Colon (tissue), 2 donors: Measurements from ENCODE around the gene TCTN3.
"Not testable (repeated sequence)": the region's sequence is repeated elsewhere in the genome, so short reads cannot be mapped to it uniquely, and the experiment has no call there.

ENCODE experiments used
- FAIRE-seq: peaks from 2 replicates; lab custom pipeline; 2012; peaks lifted over from hg19 to GRCh38; lab: Jason Lieb, UNC
- donor health status: control.
- donor health status: control.

The TCTN3 gene, protein sequence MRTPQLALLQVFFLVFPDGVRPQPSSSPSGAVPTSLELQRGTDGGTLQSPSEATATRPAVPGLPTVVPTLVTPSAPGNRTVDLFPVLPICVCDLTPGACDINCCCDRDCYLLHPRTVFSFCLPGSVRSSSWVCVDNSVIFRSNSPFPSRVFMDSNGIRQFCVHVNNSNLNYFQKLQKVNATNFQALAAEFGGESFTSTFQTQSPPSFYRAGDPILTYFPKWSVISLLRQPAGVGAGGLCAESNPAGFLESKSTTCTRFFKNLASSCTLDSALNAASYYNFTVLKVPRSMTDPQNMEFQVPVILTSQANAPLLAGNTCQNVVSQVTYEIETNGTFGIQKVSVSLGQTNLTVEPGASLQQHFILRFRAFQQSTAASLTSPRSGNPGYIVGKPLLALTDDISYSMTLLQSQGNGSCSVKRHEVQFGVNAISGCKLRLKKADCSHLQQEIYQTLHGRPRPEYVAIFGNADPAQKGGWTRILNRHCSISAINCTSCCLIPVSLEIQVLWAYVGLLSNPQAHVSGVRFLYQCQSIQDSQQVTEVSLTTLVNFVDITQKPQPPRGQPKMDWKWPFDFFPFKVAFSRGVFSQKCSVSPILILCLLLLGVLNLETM

DNA sequence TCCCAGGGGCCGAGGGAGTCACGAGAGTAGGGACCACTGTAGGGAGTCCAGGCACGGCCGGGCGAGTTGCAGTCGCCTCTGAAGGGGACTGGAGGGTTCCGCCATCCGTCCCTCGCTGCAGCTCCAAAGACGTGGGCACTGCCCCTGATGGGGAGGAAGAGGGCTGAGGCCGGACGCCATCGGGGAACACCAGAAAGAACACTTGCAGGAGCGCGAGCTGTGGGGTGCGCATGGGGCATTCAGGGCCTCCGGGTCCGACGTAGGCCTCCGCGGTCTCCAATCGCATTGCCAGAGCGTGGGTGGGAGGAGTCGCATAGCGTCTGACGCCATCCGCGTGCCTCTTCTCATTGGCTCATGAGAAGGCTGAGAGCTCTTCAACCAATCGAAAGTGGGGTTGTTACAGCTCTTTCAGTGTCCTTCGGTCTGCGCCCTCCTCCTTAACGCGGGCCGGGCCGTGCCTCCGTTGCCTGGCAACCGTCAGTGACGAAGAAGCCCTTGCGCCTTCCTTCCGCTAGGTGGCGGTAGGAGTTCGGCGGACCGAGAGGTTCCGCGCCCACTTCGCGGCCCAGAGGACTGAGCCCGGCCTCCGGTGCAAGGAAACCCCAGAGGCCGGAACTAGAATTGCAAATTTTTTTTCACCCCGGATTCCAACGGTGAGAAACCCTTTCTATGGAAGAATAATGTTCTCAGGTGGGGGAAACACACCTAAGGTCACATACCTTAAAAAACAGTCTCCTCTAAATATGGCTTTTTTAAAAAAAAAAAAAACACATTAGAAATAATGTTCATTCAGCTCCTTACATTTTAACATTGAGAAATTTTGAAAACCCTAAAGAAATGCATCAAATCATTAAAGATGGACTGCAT lies at the start of gene TCTN3:
TSS of gene TCTN3 (minus strand) at position 260 of the 867 bp plus-strand sequence. CDS start at position 232, 28 bp downstream.
- peak; percentile 93 for FAIRE-seq

DNA sequence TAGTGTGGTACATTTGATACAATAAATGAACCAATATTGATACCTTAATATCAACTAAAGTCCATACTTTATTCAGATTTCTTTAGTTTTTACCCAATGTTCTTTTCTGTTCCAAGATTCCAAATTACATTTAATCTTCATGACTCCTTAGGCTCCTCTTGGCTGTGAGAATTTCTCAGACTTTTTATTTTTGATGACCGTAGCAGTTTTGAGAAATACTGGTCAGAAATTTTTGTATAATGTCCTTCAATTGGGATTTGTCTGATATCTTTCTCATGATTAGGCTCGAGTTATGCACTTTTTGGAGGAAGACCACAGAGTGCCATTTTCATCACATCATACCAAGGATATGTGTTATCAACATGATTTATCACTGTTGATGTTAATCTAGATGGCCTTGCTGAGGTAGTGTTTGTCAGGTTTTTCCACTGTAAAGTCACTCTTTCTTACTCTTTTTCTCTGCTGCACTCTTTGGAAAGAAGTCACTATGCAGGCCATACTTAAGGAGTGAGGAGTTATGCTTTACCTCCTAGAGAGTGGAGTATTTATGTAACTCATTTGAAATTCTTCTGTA lies 49.3 kb upstream of the TCTN3 start:
- no peak for FAIRE-seq

DNA sequence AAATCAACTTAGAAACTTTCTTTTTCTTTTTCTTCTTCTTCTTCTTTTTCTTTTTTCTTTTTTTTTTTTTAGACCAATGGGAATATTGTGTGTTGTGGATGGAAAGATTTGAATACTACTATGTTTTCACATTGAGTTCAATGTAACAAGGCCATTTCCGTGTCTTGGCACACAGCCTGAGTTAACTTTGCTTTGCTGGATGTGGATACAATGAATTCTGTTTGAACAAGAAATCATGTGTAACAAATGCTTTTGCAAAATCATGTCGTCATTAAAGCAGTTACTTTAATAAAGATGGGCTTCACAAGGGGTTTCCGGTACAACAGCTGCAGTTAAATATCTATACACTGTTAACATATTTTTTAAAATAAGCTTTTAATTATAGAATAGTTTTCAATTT lies 48.8 kb upstream of the TCTN3 start:
- FAIRE-seq, result peak; percentile 24

DNA sequence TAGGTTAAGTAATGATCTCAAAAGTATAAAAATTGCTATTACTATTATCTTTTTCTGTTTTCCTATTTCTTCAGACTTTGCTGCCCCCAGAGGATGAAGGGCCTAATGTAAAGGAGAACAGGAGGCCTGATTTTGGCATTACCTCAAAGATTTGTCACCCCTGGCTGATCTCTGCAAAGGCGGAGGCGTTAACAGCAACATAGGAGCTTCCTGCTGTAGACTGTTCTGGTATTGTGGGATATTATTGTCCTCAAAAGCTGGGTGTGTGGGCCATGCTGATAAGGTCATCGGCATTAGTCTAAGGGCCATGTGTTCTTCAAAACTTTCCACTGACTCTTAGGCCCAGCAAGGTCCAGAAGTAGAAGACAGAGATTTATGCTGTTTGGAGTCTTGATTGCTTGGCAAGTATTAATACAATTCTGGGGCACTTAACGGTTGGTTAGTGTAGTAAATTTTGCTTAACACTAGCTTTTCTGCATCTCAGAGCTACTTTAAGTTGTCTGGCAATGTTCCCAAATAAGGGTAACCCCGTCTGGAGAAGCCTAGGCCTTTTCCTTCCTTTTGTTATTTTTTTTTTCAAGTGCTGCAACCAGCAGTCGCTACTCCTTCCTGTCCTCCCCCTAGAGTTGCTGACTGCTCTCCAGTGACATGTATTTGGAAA lies 48.2 kb upstream of the TCTN3 start:
- no peak for FAIRE-seq

DNA sequence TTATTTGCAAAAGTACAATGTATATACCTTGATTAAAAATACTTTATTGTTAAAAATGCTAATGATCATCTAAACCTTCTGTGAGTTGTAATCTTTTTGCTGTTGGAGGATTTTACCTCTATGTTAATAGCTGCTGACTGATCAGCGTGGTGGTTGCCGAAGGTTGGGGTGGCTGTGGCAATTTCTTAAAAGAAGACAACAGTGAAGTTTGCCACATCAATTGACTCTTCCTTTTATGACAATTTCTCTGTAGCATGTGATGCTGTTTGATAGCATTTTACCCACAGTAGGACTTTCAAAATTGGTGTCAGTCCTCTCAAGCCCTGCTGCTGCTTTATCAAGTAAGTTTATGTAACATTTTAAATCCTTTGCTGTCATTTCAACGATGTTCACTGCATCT lies 45.3 kb upstream of the TCTN3 start:
- no peak for FAIRE-seq

DNA sequence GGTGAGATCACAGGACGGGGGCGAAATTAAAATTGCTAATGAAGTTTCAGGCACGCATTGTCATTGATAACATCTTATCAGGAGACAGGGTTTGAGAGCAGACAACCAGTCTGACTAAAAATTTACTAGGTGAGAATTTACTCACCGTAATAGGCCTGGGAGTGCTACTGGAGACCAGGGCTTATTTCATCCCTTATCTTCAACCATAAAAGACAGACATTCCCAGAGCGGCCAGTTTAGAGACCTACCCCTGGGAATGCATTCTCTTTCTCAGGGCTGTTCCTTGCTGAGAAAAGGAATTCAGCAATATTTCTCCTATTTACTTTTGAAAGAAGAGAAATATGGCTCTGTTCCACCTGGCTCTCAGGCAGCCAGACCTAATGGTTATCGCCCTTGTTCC lies 39.2 kb upstream of the TCTN3 start:
- not testable (repeated sequence) for FAIRE-seq

DNA sequence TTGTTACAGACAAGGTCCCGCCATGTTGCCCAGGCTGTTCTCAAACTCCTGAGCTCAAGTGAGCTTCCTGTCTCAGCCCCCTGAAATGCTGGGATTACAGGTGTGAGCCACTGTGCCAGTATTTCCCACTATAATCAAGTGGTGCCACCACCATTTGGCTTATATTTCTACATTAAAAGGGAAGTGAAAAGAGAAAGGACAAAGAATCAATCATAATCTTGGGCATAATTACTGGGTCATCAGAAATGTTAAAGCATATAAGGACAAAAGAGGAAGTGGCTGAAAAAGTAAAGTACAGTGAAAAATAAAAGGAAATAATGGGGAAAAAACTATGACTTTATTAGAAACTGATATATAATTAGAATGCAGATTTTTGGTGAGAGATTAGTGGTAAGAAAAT lies 36.5 kb upstream of the TCTN3 start:
- no peak for FAIRE-seq

DNA sequence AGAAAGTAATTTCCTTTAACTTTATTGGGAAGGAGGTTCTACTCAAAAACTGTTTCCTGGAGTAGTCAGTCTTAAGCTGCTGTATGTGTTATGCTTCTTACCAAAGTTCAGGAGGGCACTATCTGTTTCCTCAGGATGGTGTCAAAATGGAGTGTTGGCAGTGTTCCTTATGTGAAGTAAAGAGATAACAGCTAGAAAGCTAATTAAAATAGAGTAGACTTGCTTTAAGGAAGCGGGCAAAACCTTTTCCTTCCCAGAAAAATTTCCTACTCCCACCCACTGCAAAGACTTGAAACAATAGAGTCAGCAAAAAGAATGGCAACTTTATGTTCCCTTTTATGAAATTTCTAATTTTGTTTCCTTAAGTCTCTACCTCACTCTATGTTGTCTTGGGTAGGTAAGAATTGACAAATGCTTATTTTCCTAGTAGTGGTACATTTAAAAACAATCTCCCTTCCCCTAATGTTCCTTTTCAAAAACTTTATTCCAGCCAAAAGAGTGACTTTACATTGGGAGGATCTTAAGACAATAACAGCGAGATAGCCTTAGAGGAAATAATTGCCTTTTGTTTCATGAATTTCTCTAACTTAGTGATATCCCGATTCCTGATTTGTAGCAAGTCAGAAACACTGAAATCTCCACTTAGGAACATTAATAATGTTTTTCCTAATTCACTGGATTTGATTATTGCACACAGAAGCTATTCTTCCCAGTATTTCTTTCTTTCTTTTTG lies 35.8 kb upstream of the TCTN3 start:
- no peak for FAIRE-seq

DNA sequence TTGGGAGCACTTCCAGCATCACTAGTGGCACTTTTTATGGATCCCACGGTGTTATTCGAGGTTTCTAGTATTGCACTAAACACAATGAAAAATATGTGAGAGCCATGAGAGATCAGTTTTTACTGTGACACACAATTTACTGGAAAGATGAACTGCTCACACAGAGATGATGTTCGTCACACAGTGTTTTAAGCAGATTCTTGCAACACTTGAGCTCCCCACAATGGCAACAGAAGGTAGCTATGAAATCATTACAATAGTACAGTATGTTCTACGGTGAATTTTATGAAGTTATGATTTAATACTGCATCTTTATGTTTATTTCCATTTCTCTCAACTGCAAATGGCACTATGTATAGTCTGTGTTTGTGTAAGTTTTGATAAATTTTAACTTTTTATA lies 34.8 kb upstream of the TCTN3 start:
- FAIRE-seq, result peak; percentile 66

DNA sequence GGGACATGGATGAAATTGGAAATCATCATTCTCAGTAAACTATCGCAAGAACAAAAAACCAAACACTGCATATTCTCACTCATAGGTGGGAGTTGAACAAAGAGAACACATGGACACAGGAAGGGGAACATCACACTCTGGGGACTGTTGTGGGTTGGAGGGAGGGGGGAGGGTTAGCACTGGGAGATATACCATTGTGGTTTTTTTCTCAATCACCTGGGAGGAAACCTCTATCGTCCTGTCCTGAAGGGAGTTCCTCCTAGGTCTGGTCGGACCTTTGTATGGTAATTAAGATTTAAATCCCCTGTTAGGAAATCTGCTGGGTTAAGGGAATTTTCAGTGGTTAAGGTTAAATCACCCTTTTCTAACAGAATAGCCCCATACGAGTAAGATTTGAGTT lies 28.8 kb upstream of the TCTN3 start:
- not testable (repeated sequence) for FAIRE-seq

DNA sequence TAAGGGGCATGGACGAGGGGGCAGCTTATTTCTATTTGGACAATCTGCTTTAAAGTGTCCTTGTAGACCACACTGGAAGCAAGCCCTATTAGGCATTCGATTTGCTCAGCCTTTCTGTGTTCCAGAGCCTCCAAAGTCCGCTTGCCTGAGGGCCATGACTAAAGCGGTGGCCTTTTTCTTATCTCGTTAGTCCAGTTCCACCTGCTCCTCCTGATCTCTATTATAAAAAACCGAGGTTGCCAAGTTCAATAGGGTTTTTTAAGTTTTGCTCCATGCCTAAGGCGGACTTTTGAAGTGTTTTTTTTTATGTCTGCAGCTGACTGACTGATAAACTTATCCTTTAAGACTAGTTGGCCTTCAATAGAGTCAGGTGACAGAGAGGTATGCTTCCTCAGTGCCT lies 27.0 kb upstream of the TCTN3 start:
- not testable (repeated sequence) for FAIRE-seq

DNA sequence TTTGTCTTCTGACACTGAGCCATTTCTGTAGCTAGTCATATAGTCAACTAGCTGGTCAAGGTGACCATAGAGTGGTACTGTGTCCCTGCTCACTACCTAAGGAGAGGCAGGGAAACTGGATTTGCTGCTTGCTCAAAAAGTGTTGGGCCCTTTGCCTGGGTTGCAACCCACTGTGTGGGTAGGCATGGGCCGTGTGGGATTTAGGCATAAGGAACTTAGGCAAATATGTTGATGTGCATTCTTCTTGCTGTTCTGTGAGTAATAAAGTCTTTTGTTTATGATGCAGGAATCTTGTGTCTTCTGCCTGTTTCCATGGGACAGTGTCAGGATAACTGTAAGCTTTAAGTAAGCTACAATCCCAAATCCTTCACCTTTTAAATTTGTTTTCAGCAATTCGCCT lies 23.1 kb upstream of the TCTN3 start:
- FAIRE-seq, result no peak

DNA sequence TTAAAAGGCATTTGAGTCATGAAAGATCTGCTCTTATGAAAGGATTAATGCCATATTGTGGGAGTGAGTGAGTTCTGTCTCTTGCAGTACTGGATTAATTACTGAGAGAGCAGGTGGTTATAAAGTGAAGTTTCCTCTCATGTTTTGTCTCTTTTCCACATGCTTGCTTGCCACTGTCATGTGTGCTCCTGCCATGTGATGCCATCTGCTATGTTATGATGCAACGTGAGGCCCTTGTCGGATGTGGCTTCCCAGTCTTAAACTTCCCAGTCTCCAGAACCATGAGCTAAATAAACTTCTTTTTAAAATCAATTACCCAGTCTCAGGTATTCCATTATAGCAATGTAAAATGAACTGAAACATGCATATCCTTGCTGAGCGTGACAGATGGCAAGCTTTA lies 22.7 kb upstream of the TCTN3 start:
- no peak for FAIRE-seq

DNA sequence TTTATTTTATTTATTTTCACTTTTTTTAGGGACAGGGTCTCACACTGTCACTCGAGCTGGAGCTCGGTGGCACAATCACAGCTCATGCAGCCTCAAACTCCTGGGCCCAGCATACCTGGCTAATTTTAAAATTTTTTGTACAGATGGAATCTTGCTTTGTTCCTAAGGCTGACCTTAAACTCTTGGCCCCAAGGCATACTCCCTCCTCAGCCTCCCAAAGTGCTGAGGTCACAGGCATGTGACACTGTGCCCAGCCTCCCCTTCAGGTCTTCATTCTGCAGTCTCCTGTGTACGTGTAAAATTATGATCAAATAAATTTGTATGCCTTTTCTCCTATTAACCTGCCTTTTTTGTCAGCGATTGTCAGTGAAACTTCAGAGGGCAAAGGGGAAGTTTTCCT lies 17.8 kb upstream of the TCTN3 start:
- no peak for FAIRE-seq

DNA sequence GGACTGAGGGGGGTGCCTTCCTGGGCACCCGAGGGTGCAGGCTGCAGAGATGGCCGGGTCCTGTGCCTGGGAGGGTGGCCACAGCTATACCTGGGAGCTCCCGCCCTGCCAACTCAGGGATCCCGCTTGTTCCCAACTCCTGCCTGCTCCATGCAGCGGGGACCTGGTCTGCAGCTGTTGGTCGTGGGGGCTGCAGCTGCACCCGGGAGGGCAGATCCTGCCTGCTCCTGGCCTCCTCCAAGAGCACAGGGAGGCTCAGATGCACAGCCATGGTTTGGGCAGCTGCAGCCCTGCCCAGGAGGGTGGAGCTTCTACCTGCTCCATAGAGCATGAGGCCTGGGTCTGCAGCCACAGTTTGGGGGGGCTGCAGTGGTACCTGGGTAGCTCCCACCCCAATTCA lies 13.3 kb upstream of the TCTN3 start:
- no peak for FAIRE-seq

DNA sequence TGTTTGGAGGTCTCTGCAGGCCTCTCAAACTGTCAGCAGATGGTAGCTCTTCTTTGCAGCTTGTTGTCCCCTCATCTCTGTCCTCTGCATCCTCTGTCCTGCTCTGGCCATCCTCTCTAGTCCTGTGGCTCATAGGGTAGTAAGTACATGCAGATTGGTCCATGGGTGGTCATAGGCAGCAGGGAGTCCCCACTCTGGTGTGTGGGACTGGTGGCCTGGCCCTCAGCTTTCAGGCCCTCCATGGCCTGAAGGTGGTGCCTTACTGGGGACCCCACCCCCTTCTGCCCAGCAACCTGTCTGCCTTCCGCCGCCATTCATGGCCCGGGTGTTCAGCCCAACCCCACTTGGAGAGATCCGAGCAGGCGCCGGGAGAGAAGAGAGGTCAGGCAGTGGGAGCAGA lies 12.8 kb upstream of the TCTN3 start:
- FAIRE-seq, result no peak

DNA sequence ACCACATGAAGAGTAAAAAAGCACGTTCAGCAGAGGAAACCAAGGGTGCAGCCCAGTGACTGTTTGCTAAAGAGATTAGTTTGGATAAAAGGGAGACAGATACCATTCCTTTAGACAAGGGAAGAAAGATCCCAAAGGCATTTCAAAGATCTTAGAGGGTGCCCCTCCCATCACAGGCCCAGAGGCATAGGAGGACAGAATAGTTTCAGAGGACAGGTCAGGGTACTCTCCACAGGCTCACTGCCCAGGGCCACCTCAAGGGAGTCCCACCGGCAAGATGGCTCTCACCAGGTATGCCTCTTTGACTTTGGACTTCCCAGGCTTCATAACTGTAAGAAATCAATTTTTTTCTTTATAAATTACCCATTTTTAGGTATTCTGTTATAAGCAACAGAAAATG lies 4.7 kb upstream of the TCTN3 start:
- FAIRE-seq, result no peak

DNA sequence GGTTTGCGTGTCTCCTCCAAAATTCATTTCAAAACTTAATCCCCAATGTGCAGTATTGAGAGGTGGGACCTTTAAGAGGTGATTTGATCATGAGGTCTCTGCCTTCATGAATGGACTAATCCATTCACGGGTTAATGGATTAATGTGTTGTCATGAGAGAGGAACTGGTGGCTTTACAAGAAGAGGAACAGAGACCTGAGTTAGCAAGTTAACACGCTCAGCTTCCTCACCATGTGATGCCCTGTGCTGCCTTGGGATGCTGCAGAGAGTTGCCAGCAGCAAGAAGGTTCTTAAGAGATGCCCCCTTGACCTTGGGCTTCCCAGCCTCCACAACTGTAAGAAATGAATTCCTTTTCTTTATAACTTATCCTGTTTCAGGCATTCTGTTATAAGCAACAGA lies 3.7 kb upstream of the TCTN3 start:
- no peak for FAIRE-seq

DNA sequence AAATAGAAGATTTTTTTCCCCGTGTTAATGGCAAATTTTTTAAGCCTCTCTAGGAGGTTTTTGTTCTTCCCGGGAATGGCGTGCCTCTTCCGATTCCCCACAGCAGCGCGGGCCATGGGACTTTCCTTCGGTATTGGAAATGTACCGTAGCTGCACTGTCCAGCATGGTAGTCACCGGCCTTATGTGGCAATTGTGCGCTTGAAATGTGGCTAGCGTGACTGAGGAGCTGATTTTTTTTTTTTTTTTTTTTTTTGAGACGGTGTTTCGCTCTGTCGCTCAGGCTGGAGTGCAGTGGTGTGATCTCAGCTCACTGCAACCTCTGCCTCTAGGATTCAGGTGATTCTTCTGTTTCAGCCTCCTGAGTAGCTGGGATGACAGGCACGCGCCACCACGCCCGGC lies 938 bp upstream of the TCTN3 start:
- FAIRE-seq, result no peak

DNA sequence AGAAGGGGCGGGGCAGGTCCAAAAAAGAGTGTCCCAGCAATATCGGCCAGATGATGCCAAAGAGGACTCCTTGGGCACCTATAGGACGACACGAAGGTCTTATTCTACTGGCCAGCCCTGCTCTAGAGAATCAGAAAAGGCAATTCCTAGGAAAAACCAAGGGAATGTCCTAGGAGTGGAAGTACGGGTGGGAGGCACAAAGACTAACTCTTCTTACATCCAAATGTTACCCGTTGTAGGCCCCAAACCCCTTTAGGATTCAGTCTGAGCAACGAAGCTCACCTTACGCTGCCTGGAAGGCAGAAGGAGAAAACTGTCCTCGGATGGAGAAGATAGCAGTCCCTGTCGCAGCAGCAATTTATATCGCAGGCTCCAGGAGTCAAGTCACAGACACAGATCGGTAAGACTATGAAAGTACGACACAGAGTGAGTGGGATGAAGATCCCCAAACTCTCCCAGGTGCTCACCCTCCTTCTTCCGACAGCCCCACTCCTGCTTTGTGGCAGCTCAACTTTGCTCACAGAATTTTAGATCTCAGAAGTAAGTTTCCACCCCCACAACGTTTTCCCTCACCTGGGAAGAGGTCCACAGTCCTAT lies 558 bp downstream of the TCTN3 start:
- FAIRE-seq, result no peak

DNA sequence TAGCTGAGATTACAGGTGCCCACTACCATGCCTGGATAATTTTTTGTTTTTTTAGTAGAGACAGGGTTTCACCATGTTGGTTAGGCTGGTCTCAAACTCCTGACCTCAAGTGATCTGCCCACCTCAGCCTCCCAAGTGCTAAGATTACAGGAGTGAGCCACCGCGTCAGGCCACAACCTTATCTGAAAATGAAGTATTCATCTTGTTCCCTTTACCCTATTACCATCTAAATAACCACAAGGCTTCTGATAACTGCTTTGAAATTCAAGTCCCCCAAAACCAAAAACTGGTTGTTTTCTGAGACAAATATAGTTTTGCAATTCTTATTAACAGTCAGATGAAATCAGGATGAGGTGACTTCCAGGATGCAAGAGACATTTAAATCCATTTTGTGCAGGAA lies 2.4 kb downstream of the TCTN3 start:
- FAIRE-seq, result no peak
